SJCRH30 (cell line): ENCODE data around the gene ZFAND3. TPM values are rescaled to one million over a fixed set of nuclear protein-coding genes. Genes with fewer than 3 reads are reported as not detected.

ENCODE experiments used
- DNase-seq, 2 experiments: peaks; one replicate each; pipeline ENCODE4 v3.0.0-alpha.2; 2015 to 2020
- H3K27ac ChIP-seq: fragments of 250-450 bp; sonication (Bioruptor Pico); 2 replicates; pipeline ENCODE4 v1.5.1; 2020; ENCODE audit warnings: mild to moderate bottlenecking, moderate library complexity
- H3K27me3 ChIP-seq: fragments of 250-450 bp; sonication (Bioruptor Pico); 2 replicates; pipeline ENCODE4 v1.5.1; 2020; ENCODE audit warnings: mild to moderate bottlenecking, moderate library complexity
- H3K36me3 ChIP-seq: fragments of 250-450 bp; sonication (Bioruptor Pico); 2 replicates; pipeline ENCODE4 v1.5.1; 2020; ENCODE audit warnings: mild to moderate bottlenecking, moderate library complexity
- H3K4me1 ChIP-seq: fragments of 250-450 bp; sonication (Bioruptor Pico); 2 replicates; pipeline ENCODE4 v1.5.1; 2020; ENCODE audit warnings: mild to moderate bottlenecking, moderate library complexity
- H3K4me3 ChIP-seq: fragments of 250-450 bp; sonication (Bioruptor Pico); 2 replicates; pipeline ENCODE4 v1.5.1; 2020; ENCODE audit warnings: mild to moderate bottlenecking, moderate library complexity
- H3K9me3 ChIP-seq: fragments of 250-450 bp; sonication (Bioruptor Pico); replicated peaks from 2 replicates; pipeline ENCODE4 v1.5.1; 2020; ENCODE audit warnings: mild to moderate bottlenecking, moderate library complexity
- total RNA-seq: library from RNA; depleted of rRNA; stranded (reverse); fragments of >200 nt; shearing (Covaris generic); gene quantifications from 2 replicates; pipeline ENCODE4 v1.2.3, GENCODE V29; 2014

Gene ZFAND3
- total RNA-seq, 1 experiment from 2014 or later = 28.7 TPM

- peaks cover 4% of the 10 kb centered on the region; the same call in 1 of the 2 replicates for H3K36me3 ChIP-seq
- H3K4me1 ChIP-seq = no peaks in the 10 kb centered on the region
- no peak for DNase-seq
- no peaks in the 10 kb centered on the region for H3K27me3 ChIP-seq
- H3K9me3 ChIP-seq = no peaks in the 10 kb centered on the region
- no peak overlapping the region for H3K4me3 ChIP-seq
- H3K27ac ChIP-seq = no peak overlapping the region
Observed at GRCh38 chr6:37926661-37927060, 107.1 kb downstream of the ZFAND3 start.

GRCh38 chr6:37928217-37928616, 108.7 kb downstream of the ZFAND3 start:
- no peak overlapping the region for H3K4me3 ChIP-seq
- no peaks in the 10 kb centered on the region for H3K9me3 ChIP-seq
- no peak overlapping the region for H3K27ac ChIP-seq
- no peak for DNase-seq
- no peaks in the 10 kb centered on the region for H3K4me1 ChIP-seq
- H3K27me3 ChIP-seq = no peaks in the 10 kb centered on the region
- peaks cover 6% of the 10 kb centered on the region; the same call in 1 of the 2 replicates for H3K36me3 ChIP-seq

- Histone ChIP-seq H3K4me1 (no peaks in the 10 kb centered on the region), H3K27ac (no peak overlapping the region), H3K36me3 (peaks cover 6% of the 10 kb centered on the region; the same call in 1 of the 2 replicates), H3K9me3 (no peaks in the 10 kb centered on the region), H3K4me3 (no peak overlapping the region), H3K27me3 (no peaks in the 10 kb centered on the region)
- DNase-seq = no peak
Observed at GRCh38 chr6:37930288-37930971, 110.9 kb downstream of the ZFAND3 start.

GRCh38 chr6:37931066-37931465, 111.5 kb downstream of the ZFAND3 start:
- no peak overlapping the region for H3K4me3 ChIP-seq
- H3K9me3 ChIP-seq = no peaks in the 10 kb centered on the region
- no peaks in the 10 kb centered on the region for H3K4me1 ChIP-seq
- DNase-seq = no peak
- H3K27ac ChIP-seq = no peak overlapping the region
- H3K27me3 ChIP-seq = no peaks in the 10 kb centered on the region
- peaks cover 6% of the 10 kb centered on the region; the same call in 1 of the 2 replicates for H3K36me3 ChIP-seq

GRCh38 chr6:37934276-37934675, 114.7 kb downstream of the ZFAND3 start:
- Histone ChIP-seq H3K27me3 (no peaks in the 10 kb centered on the region), H3K4me1 (peaks cover 4% of the 10 kb centered on the region; the same call in 1 of the 2 replicates), H3K9me3 (no peaks in the 10 kb centered on the region), H3K36me3 (peaks cover 4% of the 10 kb centered on the region; the same call in 1 of the 2 replicates), H3K4me3 (no peak overlapping the region), H3K27ac (no peak overlapping the region)
- DNase-seq = no peak

DNA sequence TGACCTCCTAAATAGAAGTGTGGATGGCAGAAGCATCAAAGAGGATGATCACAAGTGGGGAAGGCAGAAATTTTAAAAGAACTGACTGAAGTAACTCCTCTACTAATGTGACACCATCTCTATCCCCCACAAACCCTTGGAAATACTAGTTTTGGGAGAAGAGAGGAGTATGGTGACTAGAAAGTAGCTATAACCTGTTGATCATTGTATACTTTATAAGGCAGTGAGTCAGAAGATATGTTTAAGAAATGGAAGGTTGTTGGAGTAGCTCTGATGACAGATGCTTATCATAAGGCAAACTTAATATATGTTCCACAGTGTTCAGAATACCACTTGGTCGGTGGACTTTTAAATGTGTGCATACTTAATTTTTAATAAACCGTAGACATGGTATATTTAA, 116.6 kb downstream of the ZFAND3 start:
- Histone ChIP-seq H3K9me3 (no peaks in the 10 kb centered on the region), H3K36me3 (peaks cover 4% of the 10 kb centered on the region; the same call in 1 of the 2 replicates), H3K27me3 (no peaks in the 10 kb centered on the region), H3K4me3 (no peak overlapping the region), H3K4me1 (peaks cover 4% of the 10 kb centered on the region; the same call in 1 of the 2 replicates), H3K27ac (no peak overlapping the region)
- DNase-seq = no peak

GRCh38 chr6:37936906-37937305, 117.4 kb downstream of the ZFAND3 start:
- Histone ChIP-seq H3K27ac (no peak overlapping the region), H3K4me1 (peaks cover 4% of the 10 kb centered on the region; the same call in 1 of the 2 replicates), H3K9me3 (no peaks in the 10 kb centered on the region), H3K4me3 (no peak overlapping the region), H3K27me3 (no peaks in the 10 kb centered on the region), H3K36me3 (no peaks in the 10 kb centered on the region)
- DNase-seq = no peak

- no peaks in the 10 kb centered on the region for H3K9me3 ChIP-seq
- no peaks in the 10 kb centered on the region for H3K27me3 ChIP-seq
- no peaks in the 10 kb centered on the region for H3K36me3 ChIP-seq
- H3K4me3 ChIP-seq = no peak overlapping the region
- H3K4me1 ChIP-seq = peaks cover 4% of the 10 kb centered on the region; the same call in 1 of the 2 replicates
- no peak for DNase-seq
- H3K27ac ChIP-seq = no peak overlapping the region
Observed at GRCh38 chr6:37938909-37939308, 119.4 kb downstream of the ZFAND3 start.

DNA sequence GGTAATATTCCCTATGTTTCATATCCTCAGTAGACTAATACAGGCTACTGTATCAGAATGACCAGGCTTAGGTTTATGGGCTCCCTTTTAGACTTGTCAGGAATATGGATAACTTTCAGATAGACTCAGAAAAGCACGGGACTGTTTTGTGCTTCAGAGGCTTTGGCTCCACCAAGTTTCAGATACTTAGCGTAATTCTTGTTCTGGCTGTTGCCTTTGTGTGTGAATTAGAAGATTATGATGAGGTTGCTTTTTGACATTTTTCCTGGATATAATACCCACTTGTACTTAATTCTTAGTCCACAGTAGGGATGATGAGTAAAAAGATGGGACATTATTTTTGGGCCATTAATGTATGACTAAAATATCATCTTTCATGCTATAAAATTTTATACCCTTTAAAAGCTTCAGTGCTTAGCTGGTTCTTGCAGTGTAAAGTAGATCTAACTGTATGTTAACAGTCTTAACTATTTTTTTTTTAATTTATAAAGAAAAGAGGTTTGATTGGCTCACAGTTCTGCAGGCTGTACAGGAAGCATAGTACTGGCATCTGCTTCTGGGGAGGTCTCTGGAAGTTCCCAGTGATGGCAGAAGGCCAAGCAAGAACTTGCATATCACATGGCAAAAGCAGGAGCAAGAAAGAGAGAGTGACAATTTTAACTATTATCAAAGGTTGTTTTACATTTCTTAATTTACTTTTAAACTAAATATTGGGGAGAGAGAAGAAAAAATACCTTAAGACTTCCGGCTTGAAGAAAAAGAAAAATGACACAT, 120.7 kb downstream of the ZFAND3 start:
- H3K4me3 ChIP-seq = no peak overlapping the region
- H3K9me3 ChIP-seq = no peaks in the 10 kb centered on the region
- peaks cover 4% of the 10 kb centered on the region; the same call in 1 of the 2 replicates for H3K4me1 ChIP-seq
- H3K36me3 ChIP-seq = no peaks in the 10 kb centered on the region
- no peaks in the 10 kb centered on the region for H3K27me3 ChIP-seq
- DNase-seq = peak; percentile 48 to 60
- H3K27ac ChIP-seq = no peak overlapping the region

GRCh38 chr6:37941871-37942270, 122.3 kb downstream of the ZFAND3 start:
- no peaks in the 10 kb centered on the region for H3K27me3 ChIP-seq
- H3K4me1 ChIP-seq = peaks cover 4% of the 10 kb centered on the region; the same call in 1 of the 2 replicates
- H3K4me3 ChIP-seq = no peak overlapping the region
- no peak overlapping the region for H3K27ac ChIP-seq
- no peaks in the 10 kb centered on the region for H3K9me3 ChIP-seq
- no peaks in the 10 kb centered on the region for H3K36me3 ChIP-seq
- no peak for DNase-seq

- Histone ChIP-seq H3K27me3 (no peaks in the 10 kb centered on the region), H3K36me3 (no peaks in the 10 kb centered on the region)
Observed at GRCh38 chr6:37942606-37943376, 123.3 kb downstream of the ZFAND3 start.

GRCh38 chr6:37943436-37944058, 124.0 kb downstream of the ZFAND3 start:
- no peak for DNase-seq

More at GRCh38 chr6:37942606-37943376, 123.3 kb downstream of the ZFAND3 start:
- H3K9me3 ChIP-seq = no peaks in the 10 kb centered on the region
- DNase-seq = no peak
- no peak overlapping the region for H3K4me3 ChIP-seq
- H3K27ac ChIP-seq = no peak overlapping the region
- H3K4me1 ChIP-seq = peaks cover 4% of the 10 kb centered on the region; the same call in 1 of the 2 replicates

GRCh38 chr6:37946057-37946456, 126.5 kb downstream of the ZFAND3 start:
- no peak for DNase-seq
- Histone ChIP-seq H3K9me3 (no peaks in the 10 kb centered on the region), H3K27ac (no peak overlapping the region), H3K27me3 (no peaks in the 10 kb centered on the region), H3K4me3 (no peak overlapping the region), H3K36me3 (no peaks in the 10 kb centered on the region), H3K4me1 (no peaks in the 10 kb centered on the region)

More at GRCh38 chr6:37943436-37944058, 124.0 kb downstream of the ZFAND3 start:
- H3K4me1 ChIP-seq = peaks cover 4% of the 10 kb centered on the region; the same call in 1 of the 2 replicates
- no peaks in the 10 kb centered on the region for H3K9me3 ChIP-seq
- H3K27me3 ChIP-seq = no peaks in the 10 kb centered on the region
- no peaks in the 10 kb centered on the region for H3K36me3 ChIP-seq
- no peak overlapping the region for H3K4me3 ChIP-seq
- H3K27ac ChIP-seq = no peak overlapping the region

DNA sequence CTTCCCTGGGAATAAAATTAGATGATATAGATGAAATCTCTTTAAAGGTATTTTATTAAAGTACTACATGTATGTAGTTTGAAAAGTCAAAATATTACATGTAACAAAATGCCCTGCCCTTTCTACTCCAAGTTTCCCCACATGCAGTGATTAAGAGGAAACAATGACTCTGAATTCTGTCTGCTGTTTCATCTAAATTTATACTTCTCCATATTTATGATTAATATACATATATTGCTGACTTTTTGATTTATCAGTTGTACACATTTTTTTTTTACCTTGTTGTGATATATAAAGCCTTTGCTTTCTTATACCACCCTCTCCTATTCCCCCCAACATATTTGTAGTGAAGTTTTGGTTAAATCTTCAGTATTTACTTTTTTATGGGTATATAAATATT, 127.9 kb downstream of the ZFAND3 start:
- Histone ChIP-seq H3K9me3 (no peaks in the 10 kb centered on the region), H3K27ac (no peak overlapping the region), H3K27me3 (no peaks in the 10 kb centered on the region), H3K4me1 (no peaks in the 10 kb centered on the region), H3K4me3 (no peak overlapping the region), H3K36me3 (no peaks in the 10 kb centered on the region)
- no peak for DNase-seq
